ENCODE measurements around the gene PSMC1.

The PSMC1 gene

DNA sequence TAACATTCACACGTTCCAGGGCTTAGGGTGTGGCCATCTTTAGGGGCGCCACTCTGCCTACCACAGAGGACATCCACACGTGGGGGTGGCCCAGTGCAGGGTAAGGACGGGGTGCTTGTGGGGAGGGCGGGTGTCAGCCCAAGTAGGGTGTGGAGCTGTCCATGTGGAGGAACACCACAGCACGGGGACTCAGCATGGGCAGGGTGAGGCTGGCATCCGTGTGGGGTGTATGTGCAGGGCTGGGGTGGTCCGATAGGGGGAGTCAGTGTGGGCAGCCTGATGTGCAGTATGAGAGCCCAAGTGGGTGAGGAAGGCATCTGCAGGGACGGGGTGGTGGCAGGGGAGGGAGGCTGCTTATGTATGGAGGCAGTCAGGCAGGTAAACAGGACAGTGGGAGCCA lies 17.7 kb downstream of the PSMC1 start:
- H3K27ac ChIP-seq (ENCODE audit: low read length), result no peak overlapping the region
- no peak for TF ChIP-seq EZH2phosphoT487 (IDR thresholded peaks at IDR 0.05; ENCODE audit: low read depth)
- no peak for TF ChIP-seq CTCF (IDR thresholded peaks at IDR 0.05; ENCODE audit: low read depth, low read length)
- no peak overlapping the region for H3K9ac ChIP-seq (ENCODE audit: low read length)
- H3K4me1 ChIP-seq (ENCODE audit: low read length), result no peaks in the 10 kb centered on the region
- no peak overlapping the region for H2AFZ ChIP-seq (ENCODE audit: low read depth, low read length)
- H3K27me3 ChIP-seq (ENCODE audit: low read depth, low read length), result no peaks in the 10 kb centered on the region
- no peaks in the 10 kb centered on the region for H3K79me2 ChIP-seq (ENCODE audit: low read length)
- peaks cover 41% of the 10 kb centered on the region for H3K36me3 ChIP-seq (replicated peaks; ENCODE audit: low read depth, low read length)
- H3K9me3 ChIP-seq (ENCODE audit: insufficient read depth, low read length), result no peaks in the 10 kb centered on the region
- H3K4me3 ChIP-seq (ENCODE audit: low read length), result no peak overlapping the region
- no peak overlapping the region for H3K4me2 ChIP-seq (ENCODE audit: low read length)
- H4K20me1 ChIP-seq (ENCODE audit: insufficient read depth, low read length), result no peaks in the 10 kb centered on the region; the same call in 1 of the 2 replicates

DNA sequence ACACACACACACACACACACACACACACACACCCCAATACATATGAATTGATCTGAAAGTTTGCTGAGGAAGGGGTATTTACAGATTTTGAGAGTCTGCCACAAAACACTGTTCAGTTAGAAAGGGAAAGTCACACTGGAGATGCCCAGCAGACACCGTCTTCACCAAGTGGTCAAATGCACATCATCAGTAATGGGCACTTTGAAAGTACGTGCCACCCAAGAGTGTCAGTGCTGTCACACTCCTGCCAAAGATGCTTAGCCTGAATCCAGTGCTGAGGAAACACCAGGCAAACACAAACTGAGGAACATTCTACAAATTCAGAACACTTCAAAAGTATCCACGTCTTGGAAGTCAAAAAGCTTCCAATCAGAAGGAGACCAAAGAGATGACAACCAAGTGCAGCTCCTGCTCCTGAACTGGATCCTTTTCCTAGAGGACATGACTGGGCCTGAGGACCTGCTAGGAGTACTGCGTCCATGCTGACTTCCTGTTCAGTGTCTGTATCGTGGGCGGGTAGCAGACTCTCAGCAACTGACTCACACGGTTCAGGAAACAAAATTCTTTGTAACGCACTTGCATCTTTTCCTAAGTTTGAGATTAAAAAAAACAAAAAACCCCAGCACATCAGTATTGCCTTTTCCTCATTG lies 18.6 kb downstream of the PSMC1 start:
- Histone ChIP-seq H3K9ac (ENCODE audit: low read length) (no peak overlapping the region), H4K20me1 (ENCODE audit: insufficient read depth, low read length) (no peaks in the 10 kb centered on the region; the same call in 1 of the 2 replicates), H3K36me3 (replicated peaks; ENCODE audit: low read depth, low read length) (peaks cover 38% of the 10 kb centered on the region), H3K79me2 (ENCODE audit: low read length) (no peaks in the 10 kb centered on the region), H3K4me1 (ENCODE audit: low read length) (no peaks in the 10 kb centered on the region), H3K27ac (ENCODE audit: low read length) (no peak overlapping the region), H3K4me3 (ENCODE audit: low read length) (no peak overlapping the region), H3K4me2 (ENCODE audit: low read length) (no peak overlapping the region), H2AFZ (ENCODE audit: low read depth, low read length) (no peak overlapping the region), H3K9me3 (ENCODE audit: insufficient read depth, low read length) (no peaks in the 10 kb centered on the region), H3K27me3 (ENCODE audit: low read depth, low read length) (no peaks in the 10 kb centered on the region)
- no peak for TF ChIP-seq CTCF (IDR thresholded peaks at IDR 0.05; ENCODE audit: low read depth, low read length)
- TF ChIP-seq EZH2phosphoT487 (IDR thresholded peaks at IDR 0.05; ENCODE audit: low read depth), result no peak

DNA sequence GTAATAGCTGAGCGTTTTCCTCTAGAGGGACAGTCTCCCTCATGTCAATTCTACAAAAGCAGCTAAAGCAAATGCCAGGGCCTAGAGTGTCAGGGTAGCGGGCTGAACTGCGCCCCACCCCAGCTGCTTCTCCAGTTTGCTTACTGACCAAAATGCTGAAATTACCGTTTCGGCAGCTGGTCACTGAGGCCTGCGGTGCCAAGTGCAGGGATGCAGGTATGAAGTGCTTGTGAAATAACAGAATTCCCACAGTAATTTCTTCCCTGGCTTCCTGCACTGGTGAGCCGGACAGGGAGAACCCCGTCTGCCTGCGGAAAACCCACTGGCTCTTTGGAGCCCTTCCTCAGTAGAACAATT lies 19.1 kb downstream of the PSMC1 start:
- Histone ChIP-seq H3K9ac (ENCODE audit: low read length) (no peak overlapping the region), H2AFZ (ENCODE audit: low read depth, low read length) (no peak overlapping the region), H3K27me3 (ENCODE audit: low read depth, low read length) (no peaks in the 10 kb centered on the region), H3K4me2 (ENCODE audit: low read length) (no peak overlapping the region), H3K36me3 (replicated peaks; ENCODE audit: low read depth, low read length) (peaks cover 35% of the 10 kb centered on the region), H3K4me1 (ENCODE audit: low read length) (no peaks in the 10 kb centered on the region), H3K9me3 (ENCODE audit: insufficient read depth, low read length) (no peaks in the 10 kb centered on the region), H3K27ac (ENCODE audit: low read length) (no peak overlapping the region), H3K79me2 (ENCODE audit: low read length) (no peaks in the 10 kb centered on the region), H4K20me1 (ENCODE audit: insufficient read depth, low read length) (no peaks in the 10 kb centered on the region; the same call in 1 of the 2 replicates), H3K4me3 (ENCODE audit: low read length) (no peak overlapping the region)
- TF ChIP-seq EZH2phosphoT487 (IDR thresholded peaks at IDR 0.05; ENCODE audit: low read depth) (no peak), CTCF (IDR thresholded peaks at IDR 0.05; ENCODE audit: low read depth, low read length) (no peak)

GRCh38 chr14:90275820-90276219 lies 19.5 kb downstream of the PSMC1 start:
- Histone ChIP-seq H3K79me2 (ENCODE audit: low read length) (no peaks in the 10 kb centered on the region), H3K9me3 (ENCODE audit: insufficient read depth, low read length) (no peaks in the 10 kb centered on the region), H3K4me1 (ENCODE audit: low read length) (no peaks in the 10 kb centered on the region), H3K4me3 (ENCODE audit: low read length) (no peak overlapping the region), H2AFZ (ENCODE audit: low read depth, low read length) (no peak overlapping the region), H3K27ac (ENCODE audit: low read length) (no peak overlapping the region), H3K4me2 (ENCODE audit: low read length) (no peak overlapping the region), H4K20me1 (ENCODE audit: insufficient read depth, low read length) (no peaks in the 10 kb centered on the region; the same call in 1 of the 2 replicates), H3K9ac (ENCODE audit: low read length) (no peak overlapping the region), H3K27me3 (ENCODE audit: low read depth, low read length) (no peaks in the 10 kb centered on the region), H3K36me3 (replicated peaks; ENCODE audit: low read depth, low read length) (peaks cover 35% of the 10 kb centered on the region)
- TF ChIP-seq EZH2phosphoT487 (IDR thresholded peaks at IDR 0.05; ENCODE audit: low read depth) (no peak), CTCF (IDR thresholded peaks at IDR 0.05; ENCODE audit: low read depth, low read length) (no peak)

Data from OCI-LY3 (cell line).